IMR-90 (cell line): ENCODE measurements around the gene ARHGEF2. TPM values are rescaled to one million over a fixed set of nuclear protein-coding genes. Genes with fewer than 3 reads are reported as not detected.

Experiments
- ATAC-seq: fragments of 200-7000 bp; cut with Tn5 transposase; 2 replicates; pipeline ENCODE4 v1.9.1; 2020; ENCODE audit warnings: low read depth, mild to moderate bottlenecking, moderate library complexity
- BruUV-seq: library from RNA; stranded (reverse); fragments of 400-500 nt; replicated peaks from 2 replicates; lab custom pipeline; 2021; lab: Mats Ljungman, UMichigan
- CTCF ChIA-PET: fragments of 300-600 bp; formaldehyde crosslinking; extraction: SDS; loops from one replicate; lab custom pipeline; 2021; ENCODE audit warnings: antibody characterized with exemption; lab: Yijun Ruan, JAX
- POLR2A ChIA-PET: fragments of 300-600 bp; sonication (Branson Sonifier 250); formaldehyde crosslinking; loops from one replicate; lab custom pipeline; 2022; ENCODE audit warnings: antibody characterized with exemption; ENCODE audit not compliant: unreplicated experiment; lab: Charles Lee
- DNase-seq: peaks from one replicate; pipeline ENCODE4 v3.0.0; 2013
- H2AFZ ChIP-seq: replicated peaks from 2 replicates; pipeline ENCODE3; 2013; ENCODE audit warnings: low read length, mild to moderate bottlenecking; ENCODE audit not compliant: poor library complexity
- H2AK5ac ChIP-seq: 2 replicates; pipeline ENCODE4 v1.6.1; 2013; ENCODE audit warnings: low read depth, low read length, inconsistent platforms
- H2AK9ac ChIP-seq: replicated peaks from 2 replicates; pipeline ENCODE3; 2013; ENCODE audit warnings: mild to moderate bottlenecking, low read depth, low read length, moderate library complexity; ENCODE audit not compliant: poor library complexity
- H2BK120ac ChIP-seq: 2 replicates; pipeline ENCODE4 v1.6.1; 2013; ENCODE audit warnings: low read depth, low read length, inconsistent platforms
- H2BK15ac ChIP-seq: 3 replicates; pipeline ENCODE4 v1.6.1; 2013; ENCODE audit warnings: low read depth, low read length, inconsistent platforms
- H2BK20ac ChIP-seq: 2 replicates; pipeline ENCODE4 v1.6.1; 2013; ENCODE audit warnings: low read depth, mild to moderate bottlenecking, inconsistent platforms, low read length, moderate library complexity
- H2BK5ac ChIP-seq: 2 replicates; pipeline ENCODE4 v1.6.1; 2013; ENCODE audit warnings: mild to moderate bottlenecking, low read depth, low read length, inconsistent platforms; ENCODE audit not compliant: poor library complexity, severe bottlenecking
- H3K14ac ChIP-seq: replicated peaks from 2 replicates; pipeline ENCODE4 v1.6.1; 2013; ENCODE audit warnings: low read depth, low read length, inconsistent platforms
- H3K18ac ChIP-seq: 2 replicates; pipeline ENCODE4 v1.6.1; 2013; ENCODE audit warnings: low read depth, low read length, control low read depth
- H3K23ac ChIP-seq: 2 replicates; pipeline ENCODE4 v1.6.1; 2013; ENCODE audit warnings: low read depth, low read length, inconsistent platforms
- H3K27ac ChIP-seq: 2 replicates; pipeline ENCODE4 v1.5.1; 2013; ENCODE audit warnings: mild to moderate bottlenecking, control low read depth, low read length; ENCODE audit not compliant: insufficient read depth
- H3K27me3 ChIP-seq: 2 replicates; pipeline ENCODE4 v1.6.1; 2013; ENCODE audit warnings: low read length; ENCODE audit not compliant: control insufficient read depth, insufficient read depth
- H3K36me3 ChIP-seq: 2 replicates; pipeline ENCODE4 v1.6.1; 2013; ENCODE audit warnings: low read length, mixed read lengths; ENCODE audit not compliant: control insufficient read depth, insufficient read depth
- H3K4ac ChIP-seq: 2 replicates; pipeline ENCODE4 v1.6.1; 2013; ENCODE audit warnings: low read depth, low read length, inconsistent platforms
- H3K4me1 ChIP-seq: 2 replicates; pipeline ENCODE4 v1.6.1; 2013; ENCODE audit warnings: low read length, mixed read lengths; ENCODE audit not compliant: control insufficient read depth, insufficient read depth
- H3K4me2 ChIP-seq: 2 replicates; pipeline ENCODE4 v1.6.1; 2013; ENCODE audit warnings: low read depth, mild to moderate bottlenecking, control low read depth, low read length, moderate library complexity
- H3K4me3 ChIP-seq: 2 replicates; pipeline ENCODE4 v1.5.1; 2013; ENCODE audit warnings: low read depth, mild to moderate bottlenecking, control low read depth, low read length, moderate library complexity; ENCODE audit not compliant: insufficient read depth
- H3K56ac ChIP-seq: 2 replicates; pipeline ENCODE4 v1.6.1; 2013; ENCODE audit warnings: low read length, inconsistent platforms; ENCODE audit not compliant: insufficient read depth; ENCODE audit errors: extremely low read depth
- H3K79me1 ChIP-seq, 2 experiments: 2 replicates each; pipeline ENCODE4 v1.6.1; 2013; ENCODE audit warnings: low read length in 2 of 2, inconsistent platforms in 1 of 2, low read depth in 1 of 2
- H3K9ac ChIP-seq: 2 replicates; pipeline ENCODE4 v1.6.1; 2013; ENCODE audit warnings: low read depth, low read length, control low read depth
- H3K9me1 ChIP-seq: 2 replicates; pipeline ENCODE4 v1.6.1; 2013; ENCODE audit warnings: low read length, inconsistent platforms; ENCODE audit not compliant: insufficient read depth
- H3K9me3 ChIP-seq: 2 replicates; pipeline ENCODE4 v1.6.1; 2013; ENCODE audit warnings: low read length; ENCODE audit not compliant: control insufficient read depth, insufficient read depth
- H4K20me1 ChIP-seq: 2 replicates; pipeline ENCODE4 v1.6.1; 2013; ENCODE audit warnings: low read length, inconsistent platforms; ENCODE audit not compliant: insufficient read depth
- H4K5ac ChIP-seq: 2 replicates; pipeline ENCODE4 v1.6.1; 2013; ENCODE audit warnings: mild to moderate bottlenecking, low read depth, low read length, control low read depth
- H4K8ac ChIP-seq, 2 experiments: 2 replicates each; pipeline ENCODE4 v1.6.1; 2013; ENCODE audit warnings: low read depth in 2 of 2, low read length in 2 of 2, control low read depth in 1 of 2, inconsistent platforms in 1 of 2
- H4K91ac ChIP-seq: 2 replicates; pipeline ENCODE4 v1.6.1; 2013; ENCODE audit warnings: low read depth, low read length, inconsistent platforms; ENCODE audit not compliant: insufficient read depth
- CEBPB ChIP-seq: IDR thresholded peaks from 2 replicates; pipeline ENCODE4 v1.6.1; 2012; ENCODE audit warnings: low read depth, low read length, improper control_type of control experiment
- CTCF ChIP-seq: conservative IDR thresholded peaks from 2 replicates; pipeline ENCODE4 v1.5.1; 2012; ENCODE audit warnings: mild to moderate bottlenecking, low read depth, low read length, improper control_type of control experiment
- MAZ ChIP-seq: IDR thresholded peaks from 2 replicates; pipeline ENCODE4 v1.6.1; 2012; ENCODE audit warnings: low read depth, mild to moderate bottlenecking, low read length, improper control_type of control experiment, moderate library complexity, borderline replicate concordance
- NFE2L2 ChIP-seq: fragments of 150-350 bp; IDR thresholded peaks from 2 replicates; pipeline ENCODE4 v1.6.1; 2016; ENCODE audit warnings: low read depth, mild to moderate bottlenecking, low read length
- RFX5 ChIP-seq: IDR thresholded peaks from 2 replicates; pipeline ENCODE4 v1.8.0; 2012; ENCODE audit warnings: low read depth, mild to moderate bottlenecking, low read length, moderate library complexity
- SMC3 ChIP-seq: fragments of 150-350 bp; IDR thresholded peaks from 2 replicates; pipeline ENCODE4 v1.6.1; 2016; ENCODE audit warnings: low read depth, mild to moderate bottlenecking, antibody characterized with exemption, low read length, moderate library complexity
- USF2 ChIP-seq: fragments of 150-350 bp; IDR thresholded peaks from 2 replicates; pipeline ENCODE4 v1.6.1; 2017; ENCODE audit warnings: mild to moderate bottlenecking, antibody characterized with exemption, low read length, low read depth
- WGBS, 2 experiments: methylation state at CpG; one replicate each; pipeline versions ENCODE4 v1.1.5 to v1.1.7; 2013; ENCODE audit warnings: missing lambda C conversion rate in 2 of 2; ENCODE audit not compliant: insufficient read length in 1 of 2; ENCODE audit errors: extremely low coverage in 2 of 2; 5-methylcytosine and 5-hydroxymethylcytosine counted together
- dilution Hi-C: fragments of 300-500 bp; cut with HindIII; formaldehyde crosslinking; loops from one replicate; pipeline ENCODE4 v1.14.3; 2018; ENCODE audit warnings: low sequenced_read_pairs; ENCODE audit not compliant: unreplicated experiment
- in situ Hi-C: fragments of 300-500 bp; cut with MboI; formaldehyde crosslinking; loops from 3 replicates; pipeline ENCODE4 v1.14.3; 2019; ENCODE audit warnings: low sequenced_read_pairs, inconsistent platforms, mixed read lengths
- intact Hi-C: fragments of 100-400 bp; cut with micrococcal nuclease; formaldehyde crosslinking; loops from 2 replicates; pipeline ENCODE4 v1.10.0; 2022
- polyA plus RNA-seq, 3 experiments: library from polyadenylated mRNA; depleted of rRNA; stranded (reverse); fragments of >200 nt; gene quantifications; 2 replicates each; pipeline ENCODE4 v1.2.3, GENCODE V29; 2012; ENCODE audit warnings: low replicate concordance in 1 of 3
- total RNA-seq: library from RNA; depleted of rRNA; stranded (reverse); fragments of >200 nt; gene quantifications from 2 replicates; pipeline ENCODE4 v1.2.3, GENCODE V29; 2012

Gene ARHGEF2
- total and polyA plus RNA-seq, 2 of the 4 experiments (the other 2 are of a cell fraction), result 91.8 to 117 TPM

GRCh38 chr1:155976062-155976912 is 2.1 kb downstream of the ARHGEF2 start:
- ChIA-PET POLR2A (interaction anchor here (0.6 to 1.4 kb wide), 2 partner anchors 9 to 218 kb away, joined by 3 read pairs; partner anchors contain the start of gene SLC25A44), CTCF (interaction anchor here (0.7 kb wide), 1 partner anchor 8 kb away, joined by 6 read pairs; no protein-coding TSS in a partner anchor)
- Histone ChIP-seq H2BK5ac (peak overlapping the region; percentile 93), H2BK15ac (peak overlapping the region; percentile 81; the same call in 1 of the 3 replicates), H3K18ac (peak overlapping the region; percentile 91), H3K4me3 (peak overlapping the region; percentile 94), H2BK120ac (peak overlapping the region; percentile 76), H4K8ac (peak overlapping the region; percentile 70 to 82; a peak in 3 of 4 replicates), H3K23ac (peak overlapping the region; percentile 97), H2AK5ac (peak overlapping the region; percentile 86), H3K9ac (peak overlapping the region; percentile 87), H2BK20ac (0 out of 2 replicates have a peak overlapping the region, but pooled peaks have one; percentile 9), H3K56ac (peak overlapping the region; percentile 79), H4K20me1 (peaks cover 63% of the 10 kb centered on the region), H4K91ac (peak overlapping the region; percentile 94), H3K9me1 (peaks cover 43% of the 10 kb centered on the region), H3K14ac (peak overlapping the region; percentile 94), H3K4ac (peak overlapping the region; percentile 92), H3K27me3 (no peaks in the 10 kb centered on the region), H3K27ac (peak overlapping the region; percentile 99), H3K36me3 (peaks cover 17% of the 10 kb centered on the region), H3K4me2 (peak overlapping the region; percentile 98), H3K9me3 (no peaks in the 10 kb centered on the region), H2AFZ (no peak overlapping the region), H2AK9ac (peak overlapping the region; percentile 95), H3K4me1 (peaks cover 45% of the 10 kb centered on the region), H3K79me1 (peaks cover 4 to 77% of the 10 kb centered on the region in 2 experiments; a peak in 3 of 4 replicates), H4K5ac (peak overlapping the region; percentile 58)
- DNase-seq, result peak; percentile 75
- intact Hi-C loops, result loop anchor here (5.0 kb wide), 1 partner anchor 34 kb away; the partner anchor contains the start of gene RXFP4
- WGBS, 2 experiments, result 0% methylated on average over 2 of the region's 14 CpGs; no CpG with 5 or more reads in 1 of the 2 experiments
- no TSS peak for BruUV-seq
- dilution Hi-C loops, result no loop called here
- peak; percentile 8 for ATAC-seq
- in situ Hi-C loops, result no loop called here
- TF ChIP-seq MAZ, result no peak
- no peak for TF ChIP-seq USF2
- TF ChIP-seq SMC3, result no peak
- TF ChIP-seq CTCF, result no peak
- no peak for TF ChIP-seq CEBPB
- no peak for TF ChIP-seq NFE2L2
- TF ChIP-seq RFX5, result no peak
